ENCODE measurements around the gene NXPH2.

NXPH2 gene

DNA sequence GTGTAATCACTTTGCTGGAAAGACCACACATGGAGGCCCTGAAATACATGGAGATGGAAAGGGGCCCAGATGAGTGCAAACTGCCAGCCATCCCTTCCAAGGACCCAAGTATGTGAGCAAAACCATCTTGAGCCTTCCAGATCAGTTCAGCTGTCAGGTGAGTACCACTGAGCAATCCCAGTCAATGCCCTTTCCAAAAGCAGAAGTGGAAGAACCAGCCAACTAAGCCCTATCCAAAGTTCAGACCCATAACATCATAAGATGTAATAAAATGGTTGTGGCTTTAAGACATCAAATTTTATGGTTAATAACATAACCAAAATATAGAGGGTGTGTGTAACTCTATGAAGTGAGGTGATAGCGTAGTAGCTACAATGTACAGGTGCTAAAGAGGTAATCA, 88.5 kb downstream of the NXPH2 start:
- Histone ChIP-seq H3K27ac (no peak overlapping the region), H3K36me3 (no peaks in the 10 kb centered on the region), H3K9me3 (ENCODE audit: severe bottlenecking) (no peaks in the 10 kb centered on the region), H3K27me3 (ENCODE audit: insufficient read depth, low read depth, severe bottlenecking) (no peaks in the 10 kb centered on the region), H3K4me3 (ENCODE audit: low read depth, low read length) (no peak overlapping the region)
- TF ChIP-seq, protein P1, sequence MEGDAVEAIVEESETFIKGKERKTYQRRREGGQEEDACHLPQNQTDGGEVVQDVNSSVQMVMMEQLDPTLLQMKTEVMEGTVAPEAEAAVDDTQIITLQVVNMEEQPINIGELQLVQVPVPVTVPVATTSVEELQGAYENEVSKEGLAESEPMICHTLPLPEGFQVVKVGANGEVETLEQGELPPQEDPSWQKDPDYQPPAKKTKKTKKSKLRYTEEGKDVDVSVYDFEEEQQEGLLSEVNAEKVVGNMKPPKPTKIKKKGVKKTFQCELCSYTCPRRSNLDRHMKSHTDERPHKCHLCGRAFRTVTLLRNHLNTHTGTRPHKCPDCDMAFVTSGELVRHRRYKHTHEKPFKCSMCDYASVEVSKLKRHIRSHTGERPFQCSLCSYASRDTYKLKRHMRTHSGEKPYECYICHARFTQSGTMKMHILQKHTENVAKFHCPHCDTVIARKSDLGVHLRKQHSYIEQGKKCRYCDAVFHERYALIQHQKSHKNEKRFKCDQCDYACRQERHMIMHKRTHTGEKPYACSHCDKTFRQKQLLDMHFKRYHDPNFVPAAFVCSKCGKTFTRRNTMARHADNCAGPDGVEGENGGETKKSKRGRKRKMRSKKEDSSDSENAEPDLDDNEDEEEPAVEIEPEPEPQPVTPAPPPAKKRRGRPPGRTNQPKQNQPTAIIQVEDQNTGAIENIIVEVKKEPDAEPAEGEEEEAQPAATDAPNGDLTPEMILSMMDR (IDR thresholded peaks at IDR 0.05; ENCODE audit: low read depth, low read length): no peak
- DNase-seq: no peak

DNA sequence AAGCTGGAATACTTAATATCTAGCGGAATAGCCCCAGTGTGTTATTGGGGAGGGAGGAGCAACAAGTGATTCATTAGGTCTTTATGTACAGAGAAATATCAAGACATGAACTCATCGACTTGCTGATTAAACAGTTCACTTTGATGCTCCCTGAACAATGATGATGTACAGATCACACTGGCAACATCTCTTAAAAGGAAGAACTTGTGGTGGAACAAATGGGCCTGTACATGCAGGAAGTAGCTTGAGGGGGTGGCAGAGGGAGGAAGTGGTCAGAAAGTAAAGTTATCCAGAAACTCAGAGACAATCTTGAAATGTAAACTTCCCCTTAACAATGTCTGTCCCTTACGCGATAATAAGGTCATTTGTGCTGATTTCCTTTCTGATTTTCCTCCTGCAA, 90.5 kb downstream of the NXPH2 start:
- H3K4me3 ChIP-seq (ENCODE audit: low read depth, low read length): no peak overlapping the region
- H3K9me3 ChIP-seq (ENCODE audit: severe bottlenecking): no peaks in the 10 kb centered on the region
- H3K27me3 ChIP-seq (ENCODE audit: insufficient read depth, low read depth, severe bottlenecking): no peaks in the 10 kb centered on the region
- no peaks in the 10 kb centered on the region for H3K36me3 ChIP-seq
- TF ChIP-seq, protein P1 (IDR thresholded peaks at IDR 0.05; ENCODE audit: low read depth, low read length): no peak
- DNase-seq: no peak
- no peak overlapping the region for H3K27ac ChIP-seq

DNA sequence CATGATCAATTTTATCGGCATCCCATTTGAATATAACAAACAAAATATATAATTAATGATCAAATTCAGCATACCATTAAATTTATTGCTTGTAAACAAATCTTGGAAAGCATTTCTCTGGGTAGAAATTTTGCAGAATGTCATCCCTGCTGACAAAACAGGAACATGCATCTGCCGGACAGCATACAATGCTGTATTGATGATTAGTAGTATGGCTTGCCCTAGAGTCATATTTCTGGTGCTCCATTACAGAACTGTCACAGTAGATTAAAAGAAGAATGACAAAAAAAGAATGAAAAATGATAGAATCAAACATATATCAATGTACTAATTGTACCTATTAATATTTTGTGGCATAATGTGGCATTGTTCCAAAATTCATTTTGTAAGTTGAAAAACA, 98.0 kb downstream of the NXPH2 start:
- Histone ChIP-seq H3K36me3 (no peaks in the 10 kb centered on the region), H3K9me3 (ENCODE audit: severe bottlenecking) (no peaks in the 10 kb centered on the region), H3K4me3 (ENCODE audit: low read depth, low read length) (no peak overlapping the region), H3K27me3 (ENCODE audit: insufficient read depth, low read depth, severe bottlenecking) (no peaks in the 10 kb centered on the region), H3K27ac (no peak overlapping the region)
- DNase-seq: no peak
- TF ChIP-seq, protein P1 (IDR thresholded peaks at IDR 0.05; ENCODE audit: low read depth, low read length): no peak

DNA sequence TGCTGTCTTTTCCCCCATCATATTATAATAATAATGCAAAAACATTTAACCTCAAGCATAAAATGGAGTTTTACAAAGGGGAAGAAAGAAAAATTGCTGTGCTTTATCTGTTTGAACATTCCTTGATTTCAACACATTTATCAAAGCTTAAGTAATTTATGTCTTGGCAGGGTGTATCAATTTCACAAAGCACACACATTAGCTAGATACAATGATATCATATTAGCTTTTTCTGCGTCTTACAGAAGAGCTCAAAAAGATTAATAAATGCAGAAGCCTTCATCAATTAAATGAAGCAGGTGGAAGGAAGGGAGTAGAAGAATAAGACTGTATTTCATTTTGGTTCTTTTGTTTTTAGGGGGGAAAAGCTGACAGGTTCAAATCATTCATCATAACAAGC, 103.0 kb downstream of the NXPH2 start:
- H3K4me3 ChIP-seq (ENCODE audit: low read depth, low read length): no peak overlapping the region
- TF ChIP-seq, protein P1 (IDR thresholded peaks at IDR 0.05; ENCODE audit: low read depth, low read length): no peak
- no peaks in the 10 kb centered on the region for H3K36me3 ChIP-seq
- no peak for DNase-seq
- H3K9me3 ChIP-seq (ENCODE audit: severe bottlenecking): no peaks in the 10 kb centered on the region
- no peak overlapping the region for H3K27ac ChIP-seq
- no peaks in the 10 kb centered on the region for H3K27me3 ChIP-seq (ENCODE audit: insufficient read depth, low read depth, severe bottlenecking)

DNA sequence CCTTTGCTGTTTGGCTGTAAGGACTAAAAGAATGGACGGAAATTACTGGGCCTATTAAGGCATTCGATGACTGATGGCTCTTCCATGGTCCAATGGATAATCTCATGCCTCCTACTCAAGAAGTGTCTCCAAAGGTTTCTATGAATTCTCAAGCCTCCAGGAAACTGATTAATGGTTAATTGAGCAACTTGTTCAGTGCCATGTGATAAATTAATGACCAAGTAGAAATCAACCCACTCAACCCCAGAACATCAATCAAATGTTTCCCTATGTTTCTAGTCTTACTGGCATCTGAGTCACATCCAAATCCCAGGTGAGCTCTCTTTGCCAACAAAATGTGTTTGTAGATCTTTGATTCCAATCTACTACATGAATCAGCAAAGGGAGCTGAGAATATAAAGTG, 103.6 kb downstream of the NXPH2 start:
- no peak overlapping the region for H3K27ac ChIP-seq
- no peak overlapping the region for H3K4me3 ChIP-seq (ENCODE audit: low read depth, low read length)
- TF ChIP-seq, protein P1 (IDR thresholded peaks at IDR 0.05; ENCODE audit: low read depth, low read length): no peak
- H3K9me3 ChIP-seq (ENCODE audit: severe bottlenecking): no peaks in the 10 kb centered on the region
- DNase-seq: no peak
- no peaks in the 10 kb centered on the region for H3K27me3 ChIP-seq (ENCODE audit: insufficient read depth, low read depth, severe bottlenecking)
- no peaks in the 10 kb centered on the region for H3K36me3 ChIP-seq

DNA sequence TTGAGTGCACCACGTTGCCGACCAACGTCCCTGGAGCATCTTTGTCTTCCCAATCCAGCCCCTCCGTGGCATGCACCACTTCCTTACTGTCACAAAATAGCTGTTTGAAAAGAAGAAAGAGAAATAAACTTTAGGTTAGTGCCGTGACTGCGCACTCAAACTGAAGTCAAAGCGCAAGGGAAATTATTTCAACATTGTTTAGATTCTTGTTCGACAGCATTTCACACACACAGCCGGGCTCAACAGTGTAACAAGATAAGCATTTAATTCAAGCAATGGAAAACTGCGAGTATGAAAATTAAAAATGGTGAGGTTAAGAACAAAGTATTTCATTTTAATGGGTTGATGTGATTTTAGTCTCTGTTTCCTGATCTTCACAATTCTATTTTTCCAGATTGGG, 108.6 kb downstream of the NXPH2 start:
- H3K9me3 ChIP-seq (ENCODE audit: severe bottlenecking): no peaks in the 10 kb centered on the region
- H3K4me3 ChIP-seq (ENCODE audit: low read depth, low read length): no peak overlapping the region
- TF ChIP-seq, protein P1 (IDR thresholded peaks at IDR 0.05; ENCODE audit: low read depth, low read length): no peak
- no peaks in the 10 kb centered on the region for H3K27me3 ChIP-seq (ENCODE audit: insufficient read depth, low read depth, severe bottlenecking)
- no peak overlapping the region for H3K27ac ChIP-seq
- no peaks in the 10 kb centered on the region for H3K36me3 ChIP-seq
- no peak for DNase-seq
